H9 (cell line): ENCODE measurements around the gene TOMM5. TPM values are rescaled to one million over a fixed set of nuclear protein-coding genes. Genes with fewer than 3 reads are reported as not detected.

Source experiments
- DNase-seq: peaks from one replicate; pipeline ENCODE4 v3.0.0-alpha.2; 2017
- H2AFZ ChIP-seq: one replicate; pipeline ENCODE4 v1.6.1; 2013; ENCODE audit warnings: mild to moderate bottlenecking, low read length, control low read depth, moderate library complexity
- H2AK5ac ChIP-seq: 2 replicates; pipeline ENCODE4 v1.6.1; 2013; ENCODE audit warnings: low read length, control low read depth, mixed read lengths; ENCODE audit not compliant: insufficient read length
- H2BK120ac ChIP-seq: one replicate; pipeline ENCODE4 v1.6.1; 2013; ENCODE audit warnings: low read depth, mild to moderate bottlenecking, low read length, control low read depth, inconsistent platforms; ENCODE audit not compliant: poor library complexity, severe bottlenecking
- H2BK12ac ChIP-seq: 2 replicates; pipeline ENCODE4 v1.6.1; 2013; ENCODE audit warnings: low read length, control low read depth, mixed read lengths, low read depth; ENCODE audit not compliant: insufficient read length
- H2BK15ac ChIP-seq: 2 replicates; pipeline ENCODE4 v1.6.1; 2013; ENCODE audit warnings: low read depth, low read length, control low read depth
- H2BK20ac ChIP-seq: one replicate; pipeline ENCODE4 v1.6.1; 2013; ENCODE audit warnings: low read depth, mild to moderate bottlenecking, low read length, control low read depth, inconsistent platforms; ENCODE audit not compliant: poor library complexity, severe bottlenecking
- H2BK5ac ChIP-seq: 2 replicates; pipeline ENCODE4 v1.6.1; 2013; ENCODE audit warnings: low read length, control low read depth, mixed read lengths; ENCODE audit not compliant: insufficient read length
- H3K14ac ChIP-seq: 2 replicates; pipeline ENCODE4 v1.6.1; 2013; ENCODE audit warnings: low read length, control low read depth; ENCODE audit not compliant: insufficient read depth
- H3K18ac ChIP-seq: 2 replicates; pipeline ENCODE4 v1.6.1; 2013; ENCODE audit warnings: low read depth, mild to moderate bottlenecking, mixed read lengths, low read length, control low read depth; ENCODE audit not compliant: insufficient read length
- H3K23ac ChIP-seq: 2 replicates; pipeline ENCODE4 v1.6.1; 2013; ENCODE audit warnings: low read length, control low read depth, mixed read lengths, low read depth; ENCODE audit not compliant: insufficient read length
- H3K23me2 ChIP-seq: 2 replicates; pipeline ENCODE4 v1.6.1; 2013; ENCODE audit warnings: low read depth, mild to moderate bottlenecking, mixed read lengths, low read length, control low read depth; ENCODE audit not compliant: insufficient read length, poor library complexity, severe bottlenecking
- H3K27ac ChIP-seq: 2 replicates; pipeline ENCODE4 v1.5.1; 2013; ENCODE audit warnings: low read length, control low read depth, mixed read lengths, low read depth; ENCODE audit not compliant: insufficient read length
- H3K27me3 ChIP-seq: 2 replicates; pipeline ENCODE4 v1.6.1; 2013; ENCODE audit warnings: low read length, control low read depth, inconsistent platforms; ENCODE audit not compliant: insufficient read depth
- H3K4ac ChIP-seq: 2 replicates; pipeline ENCODE4 v1.6.1; 2013; ENCODE audit warnings: low read depth, mild to moderate bottlenecking, control low read depth, inconsistent platforms, low read length, moderate library complexity
- H3K4me1 ChIP-seq: 2 replicates; pipeline ENCODE4 v1.6.1; 2013; ENCODE audit warnings: low read length, control low read depth, inconsistent platforms; ENCODE audit not compliant: insufficient read depth
- H3K4me2 ChIP-seq: 2 replicates; pipeline ENCODE4 v1.6.1; 2013; ENCODE audit warnings: low read length, control low read depth, mixed read lengths; ENCODE audit not compliant: insufficient read length, insufficient read depth
- H3K56ac ChIP-seq: 2 replicates; pipeline ENCODE4 v1.6.1; 2013; ENCODE audit warnings: low read depth, mild to moderate bottlenecking, mixed read lengths, low read length, control low read depth; ENCODE audit not compliant: insufficient read length
- H3K79me1 ChIP-seq: 2 replicates; pipeline ENCODE4 v1.6.1; 2013; ENCODE audit warnings: low read depth, mild to moderate bottlenecking, moderate library complexity, low read length, control low read depth, inconsistent platforms; ENCODE audit not compliant: insufficient read depth, poor library complexity, severe bottlenecking
- H3K79me2 ChIP-seq: 2 replicates; pipeline ENCODE4 v1.6.1; 2013; ENCODE audit warnings: low read length, control low read depth, inconsistent platforms; ENCODE audit not compliant: insufficient read depth
- H3K9ac ChIP-seq: 2 replicates; pipeline ENCODE4 v1.6.1; 2013; ENCODE audit warnings: low read length, control low read depth, mixed read lengths; ENCODE audit not compliant: insufficient read length; ENCODE audit errors: extremely low read depth
- H3K9me3 ChIP-seq: one replicate; pipeline ENCODE4 v1.6.1; 2013; ENCODE audit warnings: low read depth, low read length, inconsistent platforms; ENCODE audit not compliant: control insufficient read depth
- H3T11ph ChIP-seq: one replicate; pipeline ENCODE4 v1.6.1; 2013; ENCODE audit warnings: mild to moderate bottlenecking, low read length, control low read depth, inconsistent platforms
- H4K20me1 ChIP-seq: one replicate; pipeline ENCODE4 v1.6.1; 2013; ENCODE audit not compliant: control insufficient read depth, insufficient read length, insufficient read depth
- H4K5ac ChIP-seq: 2 replicates; pipeline ENCODE4 v1.6.1; 2013; ENCODE audit warnings: low read depth, mild to moderate bottlenecking, mixed read lengths, low read length, control low read depth; ENCODE audit not compliant: insufficient read length
- H4K8ac ChIP-seq: replicated peaks from 2 replicates; pipeline ENCODE4 v1.6.1; 2013; ENCODE audit warnings: low read length, control low read depth, mixed read lengths, low read depth; ENCODE audit not compliant: insufficient read length
- H4K91ac ChIP-seq: 2 replicates; pipeline ENCODE4 v1.6.1; 2013; ENCODE audit warnings: low read depth, mild to moderate bottlenecking, moderate library complexity, mixed read lengths, low read length, control low read depth; ENCODE audit not compliant: insufficient read length
- H3K27ac Mint-ChIP-seq, 3 experiments: 2 replicates in 2 of 3; 3 replicates in 1 of 3; pipeline ENCODE4 v1.8.0; 2020 to 2021; ENCODE audit warnings: mixed read lengths in 3 of 3, mild to moderate bottlenecking in 1 of 3, moderate library complexity in 1 of 3
- H3K27me3 Mint-ChIP-seq: 2 replicates; pipeline ENCODE4 v1.8.0; 2021; ENCODE audit warnings: low read depth, mild to moderate bottlenecking, moderate library complexity, mixed read lengths
- H3K36me3 Mint-ChIP-seq, 3 experiments: 2 replicates in 2 of 3; 3 replicates in 1 of 3; pipeline ENCODE4 v1.8.0; 2020 to 2021; ENCODE audit warnings: low read depth in 3 of 3, mixed read lengths in 3 of 3; ENCODE audit not compliant: insufficient read depth in 1 of 3
- H3K4me1 Mint-ChIP-seq, 2 experiments: 2 replicates each; pipeline ENCODE4 v1.8.0; 2020; ENCODE audit warnings: mixed read lengths in 2 of 2
- H3K4me3 Mint-ChIP-seq, 2 experiments: 2 replicates in 1 of 2; 3 replicates in 1 of 2; pipeline ENCODE4 v1.8.0; 2020 to 2021; ENCODE audit warnings: mild to moderate bottlenecking in 2 of 2, mixed read lengths in 2 of 2, moderate library complexity in 1 of 2
- H3K9me3 Mint-ChIP-seq, 2 experiments: 2 replicates in 1 of 2; 3 replicates in 1 of 2; pipeline ENCODE4 v1.8.0; 2020; ENCODE audit warnings: mild to moderate bottlenecking in 2 of 2, mixed read lengths in 2 of 2, moderate library complexity in 1 of 2
- WGBS: extraction: QIAGEN DNeasy Blood & Tissue Kit; methylation state at CpG from one replicate; pipeline ENCODE4 v1.1.7; 2013; ENCODE audit warnings: missing lambda C conversion rate, low lambda C conversion rate, mixed read lengths; ENCODE audit not compliant: insufficient read length; ENCODE audit errors: extremely low coverage; 5-methylcytosine and 5-hydroxymethylcytosine counted together
- total RNA-seq: library from RNA; stranded (reverse); gene quantifications from 2 replicates; pipeline ENCODE4 v1.2.1, GENCODE V29; 2021
- TF ChIP-seq, protein P1 (sequence below): fragments of 200-600 bp; sonication (generic); conservative IDR thresholded peaks from 3 replicates; pipeline ENCODE4 v1.8.0; 2021; ENCODE audit warnings: antibody characterized with exemption, mild to moderate bottlenecking

Gene TOMM5
- total RNA-seq, 1 experiment from 2014 or later, result 124 TPM

DNA sequence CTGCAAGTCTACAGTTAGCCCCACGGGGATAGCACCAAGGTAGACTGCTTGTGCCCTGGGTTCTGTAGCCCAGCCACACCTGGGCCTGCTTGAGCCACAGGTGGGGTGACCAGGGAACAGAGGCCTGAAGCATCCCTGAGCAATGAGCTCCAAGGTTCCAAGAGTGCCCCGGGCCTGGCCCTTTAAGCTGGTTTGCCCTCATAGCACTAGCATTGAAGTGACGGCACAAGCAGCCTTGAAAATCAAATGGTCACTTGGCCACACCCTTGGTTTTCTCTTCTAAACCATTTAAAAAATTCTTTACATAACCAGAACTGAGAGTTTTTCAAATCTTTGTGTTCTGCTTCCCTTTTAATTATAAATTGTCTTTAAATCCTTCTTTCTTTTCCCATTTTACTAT is 40.9 kb downstream of the TOMM5 start:
- TF ChIP-seq, protein P1, sequence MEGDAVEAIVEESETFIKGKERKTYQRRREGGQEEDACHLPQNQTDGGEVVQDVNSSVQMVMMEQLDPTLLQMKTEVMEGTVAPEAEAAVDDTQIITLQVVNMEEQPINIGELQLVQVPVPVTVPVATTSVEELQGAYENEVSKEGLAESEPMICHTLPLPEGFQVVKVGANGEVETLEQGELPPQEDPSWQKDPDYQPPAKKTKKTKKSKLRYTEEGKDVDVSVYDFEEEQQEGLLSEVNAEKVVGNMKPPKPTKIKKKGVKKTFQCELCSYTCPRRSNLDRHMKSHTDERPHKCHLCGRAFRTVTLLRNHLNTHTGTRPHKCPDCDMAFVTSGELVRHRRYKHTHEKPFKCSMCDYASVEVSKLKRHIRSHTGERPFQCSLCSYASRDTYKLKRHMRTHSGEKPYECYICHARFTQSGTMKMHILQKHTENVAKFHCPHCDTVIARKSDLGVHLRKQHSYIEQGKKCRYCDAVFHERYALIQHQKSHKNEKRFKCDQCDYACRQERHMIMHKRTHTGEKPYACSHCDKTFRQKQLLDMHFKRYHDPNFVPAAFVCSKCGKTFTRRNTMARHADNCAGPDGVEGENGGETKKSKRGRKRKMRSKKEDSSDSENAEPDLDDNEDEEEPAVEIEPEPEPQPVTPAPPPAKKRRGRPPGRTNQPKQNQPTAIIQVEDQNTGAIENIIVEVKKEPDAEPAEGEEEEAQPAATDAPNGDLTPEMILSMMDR, result no peak
- no peak overlapping the region for H3K14ac ChIP-seq
- no peak overlapping the region for H2BK20ac ChIP-seq

More for the DNA sequence above, 40.9 kb downstream of the TOMM5 start:
- Histone ChIP-seq H3K23ac (no peak overlapping the region), H3K79me1 (no peaks in the 10 kb centered on the region), H2BK12ac (no peak overlapping the region), H4K20me1 (no peaks in the 10 kb centered on the region), H3K9me3 (no peaks in the 10 kb centered on the region), H3T11ph (no peak overlapping the region), H2BK120ac (no peak overlapping the region), H3K4me2 (no peak overlapping the region), H2BK5ac (no peak overlapping the region), H4K5ac (no peak overlapping the region), H3K23me2 (no peaks in the 10 kb centered on the region), H3K4me1 (no peaks in the 10 kb centered on the region), H2BK15ac (no peak overlapping the region), H3K18ac (no peak overlapping the region), H3K27me3 (no peaks in the 10 kb centered on the region), H3K4ac (no peak overlapping the region), H3K56ac (no peak overlapping the region), H3K9ac (no peak overlapping the region), H3K27ac (no peak overlapping the region), H2AK5ac (no peak overlapping the region), H3K79me2 (no peaks in the 10 kb centered on the region), H4K91ac (no peak overlapping the region), H4K8ac (no peak overlapping the region), H2AFZ (no peak overlapping the region)
- Mint-ChIP-seq H3K4me1 (peaks cover 9% of the 10 kb centered on the region in 2 experiments), H3K27ac (peak overlapping the region in 1 of 3 experiments; percentile 17; a peak in 1 of 7 replicates), H3K36me3 (peaks cover 0 to 13% (median 0%) of the 10 kb centered on the region in 3 experiments; a peak in 1 of 7 replicates), H3K27me3 (no peaks in the 10 kb centered on the region), H3K9me3 (peaks cover 0 to 3% of the 10 kb centered on the region in 2 experiments; a peak in 1 of 5 replicates), H3K4me3 (no peak overlapping the region)
- no peak for DNase-seq
- no CpG with 5 or more reads among the region's 3 CpGs for WGBS
